HEK293T (cell line): ENCODE data around the gene NWD2.

Experiments
- CTCF ChIA-PET: fragments of 350-600 bp; formaldehyde crosslinking; extraction: SDS; loops from one replicate; lab custom pipeline; 2021; ENCODE audit warnings: antibody characterized with exemption, inconsistent platforms; lab: Yijun Ruan, JAX
- POLR2A ChIA-PET: fragments of 350-600 bp; formaldehyde crosslinking; extraction: SDS; loops from one replicate; lab custom pipeline; 2020; ENCODE audit warnings: antibody characterized with exemption, inconsistent platforms; lab: Yijun Ruan, JAX
- DNase-seq: peaks from one replicate; pipeline ENCODE4 v3.0.0; 2012; ENCODE audit warnings: mixed read lengths; ENCODE audit errors: extremely low spot score
- ARNT ChIP-seq: fragments of 450-650 bp; IDR thresholded peaks from 2 replicates; pipeline ENCODE4 v1.6.1; 2017; ENCODE audit warnings: mild to moderate bottlenecking
- BHLHE40 ChIP-seq: fragments of 450-650 bp; IDR thresholded peaks from 2 replicates; pipeline ENCODE4 v1.6.1; 2016; ENCODE audit warnings: mild to moderate bottlenecking, moderate library complexity, borderline replicate concordance
- CTBP1 ChIP-seq: fragments of 450-650 bp; IDR thresholded peaks from 2 replicates; pipeline ENCODE4 v1.6.1; 2016; ENCODE audit warnings: borderline replicate concordance
- ELF4 ChIP-seq: fragments of 450-650 bp; IDR thresholded peaks from 2 replicates; pipeline ENCODE4 v1.6.1; 2017; ENCODE audit warnings: antibody characterized with exemption
- FOXA1 ChIP-seq: fragments of 450-650 bp; IDR thresholded peaks from 2 replicates; pipeline ENCODE4 v1.6.1; 2016; ENCODE audit warnings: mild to moderate bottlenecking
- FOXK2 ChIP-seq: fragments of 450-650 bp; IDR thresholded peaks from 2 replicates; pipeline ENCODE4 v1.6.1; 2016; ENCODE audit warnings: mild to moderate bottlenecking
- FOXM1 ChIP-seq: fragments of 450-650 bp; IDR thresholded peaks from 2 replicates; pipeline ENCODE4 v1.6.1; 2017; ENCODE audit warnings: mild to moderate bottlenecking, borderline replicate concordance
- HDGF ChIP-seq: fragments of 450-650 bp; IDR thresholded peaks from 2 replicates; pipeline ENCODE4 v1.6.1; 2017; ENCODE audit warnings: antibody characterized with exemption, borderline replicate concordance
- L3MBTL2 ChIP-seq: fragments of 450-650 bp; conservative IDR thresholded peaks from 2 replicates; pipeline ENCODE4 v1.6.1; 2016; ENCODE audit warnings: mild to moderate bottlenecking
- LEF1 ChIP-seq: fragments of 450-650 bp; IDR thresholded peaks from 2 replicates; pipeline ENCODE4 v1.6.1; 2017; ENCODE audit warnings: mild to moderate bottlenecking, borderline replicate concordance
- NFRKB ChIP-seq: fragments of 450-650 bp; IDR thresholded peaks from 2 replicates; pipeline ENCODE4 v1.6.1; 2016; ENCODE audit warnings: mild to moderate bottlenecking, moderate library complexity
- PKNOX1 ChIP-seq: fragments of 450-650 bp; IDR thresholded peaks from 2 replicates; pipeline ENCODE4 v1.6.1; 2016
- SP1 ChIP-seq: fragments of 450-650 bp; IDR thresholded peaks from 2 replicates; pipeline ENCODE4 v1.6.1; 2017
- SUZ12 ChIP-seq: fragments of 450-650 bp; IDR thresholded peaks from 2 replicates; pipeline ENCODE4 v1.6.1; 2016; ENCODE audit warnings: mild to moderate bottlenecking
- TARDBP ChIP-seq: fragments of 450-650 bp; IDR thresholded peaks from 2 replicates; pipeline ENCODE4 v1.6.1; 2016
- ZNF384 ChIP-seq: fragments of 450-650 bp; IDR thresholded peaks from 2 replicates; pipeline ENCODE4 v1.6.1; 2016

NWD2 gene

GRCh38 chr4:37279121-37279520 lies 34.6 kb downstream of the NWD2 start:
- no peak for DNase-seq
- ChIA-PET CTCF (no interaction called here), POLR2A (no interaction called here)
- TF ChIP-seq BHLHE40: no peak
- no peak for TF ChIP-seq SUZ12
- TF ChIP-seq ARNT: no peak
- no peak for TF ChIP-seq HDGF
- TF ChIP-seq FOXM1: no peak
- TF ChIP-seq CTBP1: no peak
- TF ChIP-seq LEF1: no peak
- no peak for TF ChIP-seq PKNOX1
- no peak for TF ChIP-seq FOXK2

GRCh38 chr4:37279894-37280592 lies 35.5 kb downstream of the NWD2 start:
- CTCF ChIA-PET: no interaction called here
- TF ChIP-seq FOXM1 (no peak), NFRKB (no peak), PKNOX1 (no peak), ARNT (no peak), SUZ12 (no peak), CTBP1 (no peak), ZNF384 (no peak), HDGF (no peak), LEF1 (no peak), TARDBP (no peak), SP1 (no peak), FOXK2 (no peak), BHLHE40 (no peak), FOXA1 (no peak), ELF4 (no peak), L3MBTL2 (no peak)
- DNase-seq: no peak
- POLR2A ChIA-PET: no interaction called here

GRCh38 chr4:37299468-37299867 lies 54.9 kb downstream of the NWD2 start:
- no peak for DNase-seq
- POLR2A ChIA-PET: no interaction called here
- CTCF ChIA-PET: no interaction called here
- TF ChIP-seq HDGF (no peak), FOXA1 (no peak), CTBP1 (no peak), SP1 (no peak), BHLHE40 (no peak), ZNF384 (no peak), FOXK2 (no peak), NFRKB (no peak), SUZ12 (no peak), PKNOX1 (no peak), ELF4 (no peak)

- TF ChIP-seq ELF4 (no peak), SUZ12 (no peak), ZNF384 (no peak), FOXA1 (no peak), L3MBTL2 (no peak), FOXK2 (no peak), HDGF (no peak), SP1 (no peak), BHLHE40 (no peak)
- CTCF ChIA-PET: no interaction called here
- no peak for DNase-seq
- POLR2A ChIA-PET: no interaction called here
These were observed 60.1 kb downstream of the NWD2 start for GRCh38 chr4:37304612-37305011.

- no peak for TF ChIP-seq ELF4
- ChIA-PET POLR2A (no interaction called here), CTCF (no interaction called here)
- no peak for DNase-seq
These were observed 61.4 kb downstream of the NWD2 start for GRCh38 chr4:37305984-37306383.

GRCh38 chr4:37317104-37317643 lies 72.6 kb downstream of the NWD2 start:
- CTCF ChIA-PET: no interaction called here
- POLR2A ChIA-PET: no interaction called here
- no peak for TF ChIP-seq HDGF
- no peak for TF ChIP-seq FOXA1
- TF ChIP-seq FOXK2: no peak
- no peak for TF ChIP-seq ELF4
- no peak for TF ChIP-seq FOXM1
- TF ChIP-seq SUZ12: no peak
- TF ChIP-seq SP1: no peak
- DNase-seq: no peak
